ENCODE data around the gene NUBP2.

DNA sequence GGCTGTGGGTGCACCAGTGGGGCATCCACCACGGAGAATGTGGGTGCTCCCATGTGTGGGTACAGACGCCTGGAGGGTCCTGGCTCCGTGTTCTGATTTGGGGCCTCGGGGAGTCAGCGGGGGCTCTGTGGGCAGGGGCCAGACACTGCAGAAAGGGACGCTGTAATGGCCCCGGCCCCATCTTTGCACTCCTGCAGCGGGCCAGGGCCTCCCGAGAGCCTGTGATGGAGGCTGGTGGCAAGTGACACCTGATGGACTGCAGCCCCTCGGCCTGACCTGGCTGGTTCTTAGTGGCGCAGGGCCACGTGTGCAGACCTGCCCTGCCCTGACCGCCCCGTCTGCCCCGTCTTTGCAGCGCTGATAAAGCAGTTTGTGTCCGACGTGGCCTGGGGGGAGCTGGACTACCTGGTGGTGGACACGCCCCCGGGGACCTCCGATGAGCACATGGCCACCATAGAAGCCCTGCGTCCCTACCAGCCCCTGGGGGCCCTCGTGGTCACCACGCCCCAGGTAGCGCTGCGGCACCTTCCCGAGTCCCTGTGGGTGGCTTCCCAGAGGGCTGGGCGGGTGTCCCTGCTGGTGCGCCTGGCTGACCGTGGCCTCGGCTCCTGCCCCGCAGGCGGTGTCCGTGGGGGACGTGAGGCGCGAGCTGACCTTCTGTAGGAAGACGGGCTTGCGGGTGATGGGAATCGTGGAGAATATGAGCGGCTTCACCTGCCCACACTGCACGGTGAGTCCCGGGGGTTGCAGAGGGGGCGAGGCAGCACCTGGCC is 4.7 kb downstream of the NUBP2 start:
- no peak for TF ChIP-seq TCF7L2 (IDR thresholded peaks at IDR 0.05; ENCODE audit: borderline replicate concordance, low read depth, low read length)
- TF ChIP-seq, protein P1, sequence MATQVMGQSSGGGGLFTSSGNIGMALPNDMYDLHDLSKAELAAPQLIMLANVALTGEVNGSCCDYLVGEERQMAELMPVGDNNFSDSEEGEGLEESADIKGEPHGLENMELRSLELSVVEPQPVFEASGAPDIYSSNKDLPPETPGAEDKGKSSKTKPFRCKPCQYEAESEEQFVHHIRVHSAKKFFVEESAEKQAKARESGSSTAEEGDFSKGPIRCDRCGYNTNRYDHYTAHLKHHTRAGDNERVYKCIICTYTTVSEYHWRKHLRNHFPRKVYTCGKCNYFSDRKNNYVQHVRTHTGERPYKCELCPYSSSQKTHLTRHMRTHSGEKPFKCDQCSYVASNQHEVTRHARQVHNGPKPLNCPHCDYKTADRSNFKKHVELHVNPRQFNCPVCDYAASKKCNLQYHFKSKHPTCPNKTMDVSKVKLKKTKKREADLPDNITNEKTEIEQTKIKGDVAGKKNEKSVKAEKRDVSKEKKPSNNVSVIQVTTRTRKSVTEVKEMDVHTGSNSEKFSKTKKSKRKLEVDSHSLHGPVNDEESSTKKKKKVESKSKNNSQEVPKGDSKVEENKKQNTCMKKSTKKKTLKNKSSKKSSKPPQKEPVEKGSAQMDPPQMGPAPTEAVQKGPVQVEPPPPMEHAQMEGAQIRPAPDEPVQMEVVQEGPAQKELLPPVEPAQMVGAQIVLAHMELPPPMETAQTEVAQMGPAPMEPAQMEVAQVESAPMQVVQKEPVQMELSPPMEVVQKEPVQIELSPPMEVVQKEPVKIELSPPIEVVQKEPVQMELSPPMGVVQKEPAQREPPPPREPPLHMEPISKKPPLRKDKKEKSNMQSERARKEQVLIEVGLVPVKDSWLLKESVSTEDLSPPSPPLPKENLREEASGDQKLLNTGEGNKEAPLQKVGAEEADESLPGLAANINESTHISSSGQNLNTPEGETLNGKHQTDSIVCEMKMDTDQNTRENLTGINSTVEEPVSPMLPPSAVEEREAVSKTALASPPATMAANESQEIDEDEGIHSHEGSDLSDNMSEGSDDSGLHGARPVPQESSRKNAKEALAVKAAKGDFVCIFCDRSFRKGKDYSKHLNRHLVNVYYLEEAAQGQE (tag by site-specific recombination; IDR thresholded peaks at IDR 0.05), result no peak
- TF ChIP-seq, protein P2, sequence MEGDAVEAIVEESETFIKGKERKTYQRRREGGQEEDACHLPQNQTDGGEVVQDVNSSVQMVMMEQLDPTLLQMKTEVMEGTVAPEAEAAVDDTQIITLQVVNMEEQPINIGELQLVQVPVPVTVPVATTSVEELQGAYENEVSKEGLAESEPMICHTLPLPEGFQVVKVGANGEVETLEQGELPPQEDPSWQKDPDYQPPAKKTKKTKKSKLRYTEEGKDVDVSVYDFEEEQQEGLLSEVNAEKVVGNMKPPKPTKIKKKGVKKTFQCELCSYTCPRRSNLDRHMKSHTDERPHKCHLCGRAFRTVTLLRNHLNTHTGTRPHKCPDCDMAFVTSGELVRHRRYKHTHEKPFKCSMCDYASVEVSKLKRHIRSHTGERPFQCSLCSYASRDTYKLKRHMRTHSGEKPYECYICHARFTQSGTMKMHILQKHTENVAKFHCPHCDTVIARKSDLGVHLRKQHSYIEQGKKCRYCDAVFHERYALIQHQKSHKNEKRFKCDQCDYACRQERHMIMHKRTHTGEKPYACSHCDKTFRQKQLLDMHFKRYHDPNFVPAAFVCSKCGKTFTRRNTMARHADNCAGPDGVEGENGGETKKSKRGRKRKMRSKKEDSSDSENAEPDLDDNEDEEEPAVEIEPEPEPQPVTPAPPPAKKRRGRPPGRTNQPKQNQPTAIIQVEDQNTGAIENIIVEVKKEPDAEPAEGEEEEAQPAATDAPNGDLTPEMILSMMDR (tag by site-specific recombination; IDR thresholded peaks at IDR 0.05), result no peak
- TF ChIP-seq MZF1 (tag by site-specific recombination; IDR thresholded peaks at IDR 0.05; ENCODE audit: borderline replicate concordance), result no peak
- no peak for TF ChIP-seq SCRT1 (tag by site-specific recombination; IDR thresholded peaks at IDR 0.05; ENCODE audit: borderline replicate concordance)
- TF ChIP-seq YY1 (tag by site-specific recombination; IDR thresholded peaks at IDR 0.05), result no peak
- TF ChIP-seq KLF10 (tag by site-specific recombination; IDR thresholded peaks at IDR 0.05), result no peak
- TF ChIP-seq, protein P3, sequence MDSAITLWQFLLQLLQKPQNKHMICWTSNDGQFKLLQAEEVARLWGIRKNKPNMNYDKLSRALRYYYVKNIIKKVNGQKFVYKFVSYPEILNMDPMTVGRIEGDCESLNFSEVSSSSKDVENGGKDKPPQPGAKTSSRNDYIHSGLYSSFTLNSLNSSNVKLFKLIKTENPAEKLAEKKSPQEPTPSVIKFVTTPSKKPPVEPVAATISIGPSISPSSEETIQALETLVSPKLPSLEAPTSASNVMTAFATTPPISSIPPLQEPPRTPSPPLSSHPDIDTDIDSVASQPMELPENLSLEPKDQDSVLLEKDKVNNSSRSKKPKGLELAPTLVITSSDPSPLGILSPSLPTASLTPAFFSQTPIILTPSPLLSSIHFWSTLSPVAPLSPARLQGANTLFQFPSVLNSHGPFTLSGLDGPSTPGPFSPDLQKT (IDR thresholded peaks at IDR 0.05; ENCODE audit: borderline replicate concordance, low read depth, low read length), result no peak
- no peak for TF ChIP-seq ZNF837 (tag by site-specific recombination; IDR thresholded peaks at IDR 0.05)
- TF ChIP-seq ZNF133 (tag by site-specific recombination; IDR thresholded peaks at IDR 0.05), result no peak
- TF ChIP-seq REPIN1 (tag by site-specific recombination; IDR thresholded peaks at IDR 0.05; ENCODE audit: low read depth), result no peak

Data from HEK293 (cell line).